ENCODE measurements around the gene TRPM1. TPM values are rescaled to one million over a fixed set of nuclear protein-coding genes. Genes with fewer than 3 reads are reported as not detected.

Gene TRPM1
- total RNA-seq, 2 experiments from 2014 or later, result not detected

- POLR2A ChIA-PET, result no interaction called here
- no peak overlapping the region for H3K27ac ChIP-seq (ENCODE audit: low read depth, low read length, poor library complexity, severe bottlenecking)
Measured at GRCh38 chr15:31141792-31142191, 40.3 kb upstream of the TRPM1 start.

GRCh38 chr15:31136607-31137328 lies 35.2 kb upstream of the TRPM1 start:
- H3K27ac ChIP-seq (ENCODE audit: low read depth, low read length, poor library complexity, severe bottlenecking), result no peak overlapping the region
- no peaks in the 10 kb centered on the region for H4K20me1 ChIP-seq (ENCODE audit: insufficient read depth, low read length)
- DNase-seq (ENCODE audit: low spot score), result no peak
- no peaks in the 10 kb centered on the region for H3K9me3 ChIP-seq (ENCODE audit: low read length)
- TF ChIP-seq CTCF (conservative IDR thresholded peaks at IDR 0.05; ENCODE audit: low read length), result no peak
- no peak for TF ChIP-seq EZH2phosphoT487 (IDR thresholded peaks at IDR 0.05; ENCODE audit: borderline replicate concordance, low read depth, low read length)
- intact Hi-C loops (cut with micrococcal nuclease; ENCODE audit: unreplicated experiment), result no loop called here
- no TSS peak for BruUV-seq (replicated peaks)
- H3K9me2 ChIP-seq (ENCODE audit: insufficient read depth, low read length), result no peaks in the 10 kb centered on the region
- ChIA-PET CTCF (ENCODE audit: unreplicated experiment) (no interaction called here), POLR2A (no interaction called here)
- H3K4me2 ChIP-seq (ENCODE audit: low read length), result no peak overlapping the region
- H3K4me3 ChIP-seq (ENCODE audit: low read depth, low read length, poor library complexity, severe bottlenecking), result no peak overlapping the region
- H3K79me2 ChIP-seq (ENCODE audit: insufficient read depth, low read depth, low read length), result no peaks in the 10 kb centered on the region
- no peak overlapping the region for H2AFZ ChIP-seq (ENCODE audit: low read length)
- H3K4me1 ChIP-seq (ENCODE audit: insufficient read depth, low read length, poor library complexity, severe bottlenecking), result no peaks in the 10 kb centered on the region
- H3K36me3 ChIP-seq (ENCODE audit: insufficient read depth, low read length), result no peaks in the 10 kb centered on the region

More at GRCh38 chr15:31141792-31142191, 40.3 kb upstream of the TRPM1 start:
- H2AFZ ChIP-seq (ENCODE audit: low read length), result no peak overlapping the region
- no peaks in the 10 kb centered on the region for H4K20me1 ChIP-seq (ENCODE audit: insufficient read depth, low read length)
- H3K4me3 ChIP-seq (ENCODE audit: low read depth, low read length, poor library complexity, severe bottlenecking), result no peak overlapping the region
- TF ChIP-seq CTCF (conservative IDR thresholded peaks at IDR 0.05; ENCODE audit: low read length) (no peak), EZH2phosphoT487 (IDR thresholded peaks at IDR 0.05; ENCODE audit: borderline replicate concordance, low read depth, low read length) (no peak)
- no peaks in the 10 kb centered on the region for H3K36me3 ChIP-seq (ENCODE audit: insufficient read depth, low read length)
- no peaks in the 10 kb centered on the region for H3K4me1 ChIP-seq (ENCODE audit: insufficient read depth, low read length, poor library complexity, severe bottlenecking)
- H3K9me2 ChIP-seq (ENCODE audit: insufficient read depth, low read length), result no peaks in the 10 kb centered on the region
- H3K4me2 ChIP-seq (ENCODE audit: low read length), result no peak overlapping the region
- intact Hi-C loops (cut with micrococcal nuclease; ENCODE audit: unreplicated experiment), result no loop called here
- no peak for DNase-seq (ENCODE audit: low spot score)
- H3K79me2 ChIP-seq (ENCODE audit: insufficient read depth, low read depth, low read length), result no peaks in the 10 kb centered on the region
- BruUV-seq (replicated peaks), result no TSS peak
- CTCF ChIA-PET (ENCODE audit: unreplicated experiment), result no interaction called here
- no peaks in the 10 kb centered on the region for H3K9me3 ChIP-seq (ENCODE audit: low read length)

GRCh38 chr15:31136016-31136415 lies 34.5 kb upstream of the TRPM1 start:
- Histone ChIP-seq H3K9me2 (ENCODE audit: insufficient read depth, low read length) (no peaks in the 10 kb centered on the region), H3K4me2 (ENCODE audit: low read length) (no peak overlapping the region), H3K27ac (ENCODE audit: low read depth, low read length, poor library complexity, severe bottlenecking) (no peak overlapping the region), H3K9me3 (ENCODE audit: low read length) (no peaks in the 10 kb centered on the region), H3K4me1 (ENCODE audit: insufficient read depth, low read length, poor library complexity, severe bottlenecking) (no peaks in the 10 kb centered on the region), H2AFZ (ENCODE audit: low read length) (no peak overlapping the region), H3K79me2 (ENCODE audit: insufficient read depth, low read depth, low read length) (no peaks in the 10 kb centered on the region), H3K36me3 (ENCODE audit: insufficient read depth, low read length) (no peaks in the 10 kb centered on the region), H4K20me1 (ENCODE audit: insufficient read depth, low read length) (no peaks in the 10 kb centered on the region), H3K4me3 (ENCODE audit: low read depth, low read length, poor library complexity, severe bottlenecking) (no peak overlapping the region)
- TF ChIP-seq CTCF (conservative IDR thresholded peaks at IDR 0.05; ENCODE audit: low read length) (no peak), EZH2phosphoT487 (IDR thresholded peaks at IDR 0.05; ENCODE audit: borderline replicate concordance, low read depth, low read length) (no peak)
- DNase-seq (ENCODE audit: low spot score), result no peak
- ChIA-PET POLR2A (no interaction called here), CTCF (ENCODE audit: unreplicated experiment) (no interaction called here)
- intact Hi-C loops (cut with micrococcal nuclease; ENCODE audit: unreplicated experiment), result no loop called here
- no TSS peak for BruUV-seq (replicated peaks)

Measured in OCI-LY7 (cell line).